Mucosa of gallbladder (tissue), 1 donor: ENCODE data around the gene ILDR2. TPM values are rescaled to one million over a fixed set of nuclear protein-coding genes. Genes with fewer than 3 reads are reported as not detected.

ENCODE experiments used
- DNase-seq: peaks from one replicate; pipeline ENCODE4 v3.0.0-alpha.2; 2020; ENCODE audit warnings: low spot score
- total RNA-seq: library from RNA; stranded (reverse); gene quantifications from one replicate; pipeline ENCODE4 v1.2.1, GENCODE V29; 2021
- donor health status: DM: no; HTN: no; CAD: no.

Gene ILDR2
- total RNA-seq, 1 donor from 2014 or later: 2.0 TPM

DNA sequence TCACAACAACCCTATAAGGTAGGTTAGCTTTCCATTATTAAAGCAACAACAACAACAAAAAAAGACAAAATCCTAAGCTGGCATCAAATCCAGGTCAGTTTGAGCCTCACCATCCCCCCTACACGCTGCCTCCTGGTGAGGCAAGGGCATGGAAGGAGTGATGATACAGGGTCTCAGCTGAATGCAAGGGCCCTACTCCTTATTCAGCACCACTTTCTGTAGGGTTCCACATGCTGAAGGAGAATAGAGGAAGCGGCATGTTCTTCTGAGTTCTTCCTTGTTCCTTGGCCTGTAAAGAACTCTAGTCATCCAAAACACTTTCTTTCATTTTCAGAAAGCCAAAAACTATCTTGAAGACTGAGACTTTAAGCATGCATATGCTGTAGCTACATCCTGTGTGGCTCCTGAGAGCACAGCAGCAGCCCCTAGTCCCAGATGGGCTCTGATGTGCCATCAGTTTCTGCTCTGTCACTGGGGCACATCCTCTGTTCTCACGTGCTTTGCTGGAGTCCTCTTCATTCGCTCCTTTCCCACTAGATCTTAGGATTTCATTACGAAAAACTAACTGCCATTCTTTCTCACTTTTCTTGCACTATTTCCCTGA is 6.2 kb downstream of the ILDR2 start:
- no peak for DNase-seq

DNA sequence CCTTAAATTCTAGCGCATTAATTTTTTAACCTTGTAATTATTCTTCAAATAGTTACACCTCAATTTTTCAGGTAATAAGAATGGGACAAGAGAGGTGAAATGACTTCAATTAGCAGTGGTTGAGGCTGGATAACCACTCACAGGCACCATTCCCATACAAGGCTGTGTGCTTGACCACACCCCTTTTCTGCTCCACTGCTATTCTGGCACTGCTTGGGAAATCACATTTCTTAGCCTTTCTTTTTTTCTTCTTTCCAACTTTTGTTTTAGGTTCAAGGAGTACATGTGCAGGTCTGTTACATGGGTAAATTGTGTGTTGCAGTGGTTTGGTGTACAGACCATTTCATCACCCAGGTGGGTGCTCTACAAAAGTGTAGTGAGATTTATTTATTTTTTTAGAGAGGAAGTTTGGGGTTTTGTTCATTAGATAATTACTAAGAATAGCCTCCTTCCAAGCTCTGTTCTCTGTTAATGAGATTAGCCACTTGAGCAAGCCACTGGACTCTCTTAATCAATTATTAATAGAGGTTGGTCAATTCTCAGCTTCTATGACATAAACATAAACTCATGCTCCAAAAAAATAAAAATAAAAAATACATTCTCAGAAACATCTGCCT is 14.4 kb downstream of the ILDR2 start:
- no peak for DNase-seq

DNA sequence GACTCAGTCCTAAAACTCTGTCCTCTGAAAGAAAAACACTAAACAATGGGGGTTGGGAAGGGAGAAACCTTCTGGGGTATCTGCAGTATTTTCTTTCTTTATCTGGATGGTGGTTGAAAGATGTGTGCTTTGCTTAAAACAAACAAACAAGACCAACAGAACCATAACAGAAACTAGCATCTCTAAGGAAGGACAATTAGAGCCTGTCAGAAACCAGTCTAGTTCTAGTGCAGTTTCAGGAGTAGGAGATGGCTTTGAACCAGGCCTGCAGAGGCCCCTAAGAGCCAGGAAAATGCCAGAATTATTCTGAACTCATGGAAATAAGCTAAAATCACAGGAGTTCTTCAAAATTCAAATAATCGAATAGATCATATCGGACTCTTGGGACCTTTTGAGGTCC is 18.5 kb downstream of the ILDR2 start:
- DNase-seq: no peak

DNA sequence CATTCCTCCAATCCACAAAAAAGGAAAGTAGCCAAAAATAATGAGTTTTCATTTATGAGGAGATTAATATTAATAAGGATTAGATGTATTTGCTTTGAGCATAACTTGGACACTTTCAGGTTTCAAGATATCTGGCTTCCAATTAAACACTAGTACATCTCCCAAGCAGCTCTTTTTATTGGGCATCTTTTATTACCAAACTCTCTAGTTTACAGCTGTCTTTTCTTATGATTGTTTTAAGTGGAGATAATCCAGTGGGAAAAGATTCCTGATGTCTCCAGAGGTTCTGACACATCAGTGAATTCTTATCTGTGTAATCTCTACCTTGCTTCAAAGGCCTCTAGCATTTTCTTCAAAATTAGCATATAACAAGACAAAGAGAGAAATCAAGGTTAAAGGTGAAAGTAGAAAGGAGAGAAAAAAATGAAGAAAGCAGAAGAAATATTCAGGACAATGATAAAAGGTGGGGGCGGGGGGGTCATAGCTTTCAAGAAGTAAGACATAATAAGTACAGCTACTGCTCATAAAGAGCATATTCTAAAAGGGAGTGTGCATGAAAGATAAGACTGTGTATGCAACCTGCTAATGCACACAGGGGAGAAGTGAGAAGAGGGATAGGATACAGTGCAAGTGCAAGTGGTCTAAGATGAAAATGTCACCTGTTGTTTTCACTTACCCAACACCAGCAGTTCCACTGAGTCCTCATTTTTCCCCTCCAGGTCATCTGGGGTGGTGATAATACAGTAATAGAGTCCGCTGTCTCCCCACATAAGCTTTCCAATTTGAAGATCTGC is 19.1 kb downstream of the ILDR2 start:
- no peak for DNase-seq

GRCh38 chr1:166953491-166953890 is 21.8 kb downstream of the ILDR2 start:
- DNase-seq: no peak

DNA sequence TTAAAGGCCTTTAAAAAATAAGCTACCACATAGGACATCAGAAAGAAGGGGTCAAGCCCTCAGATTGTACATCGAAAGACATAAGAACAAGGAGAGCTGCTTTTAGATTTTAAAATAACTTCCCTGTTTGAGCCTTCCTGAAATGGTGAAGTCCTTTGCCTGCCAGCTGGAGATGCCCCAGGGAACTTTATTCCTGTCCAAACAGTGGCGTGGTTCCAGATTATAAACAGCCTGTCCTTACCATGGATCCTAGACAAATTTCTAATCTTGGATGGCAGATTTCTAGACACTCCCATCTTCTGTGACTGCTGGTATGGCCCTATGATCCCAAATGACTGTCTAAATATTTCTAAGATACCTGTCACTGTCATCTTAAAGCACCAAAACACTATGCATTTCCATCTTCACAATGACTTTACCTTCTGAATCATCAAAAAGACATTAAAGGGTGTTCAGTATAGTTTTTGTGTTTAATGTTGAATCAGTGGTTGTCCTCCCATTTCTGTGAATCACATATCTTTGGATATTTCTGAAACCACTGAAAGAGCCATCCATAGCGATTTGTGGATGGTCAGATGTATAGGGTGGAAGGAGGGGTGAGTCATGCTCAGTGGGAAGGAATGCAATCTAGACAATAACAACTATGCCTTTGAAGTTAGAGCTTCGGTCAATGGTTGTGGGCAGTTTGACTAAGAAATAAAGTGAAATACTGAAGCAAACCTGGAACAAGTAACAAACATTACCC is 23.2 kb downstream of the ILDR2 start:
- DNase-seq: no peak

- no peak for DNase-seq
These were observed 24.3 kb downstream of the ILDR2 start for GRCh38 chr1:166951050-166951449.

DNA sequence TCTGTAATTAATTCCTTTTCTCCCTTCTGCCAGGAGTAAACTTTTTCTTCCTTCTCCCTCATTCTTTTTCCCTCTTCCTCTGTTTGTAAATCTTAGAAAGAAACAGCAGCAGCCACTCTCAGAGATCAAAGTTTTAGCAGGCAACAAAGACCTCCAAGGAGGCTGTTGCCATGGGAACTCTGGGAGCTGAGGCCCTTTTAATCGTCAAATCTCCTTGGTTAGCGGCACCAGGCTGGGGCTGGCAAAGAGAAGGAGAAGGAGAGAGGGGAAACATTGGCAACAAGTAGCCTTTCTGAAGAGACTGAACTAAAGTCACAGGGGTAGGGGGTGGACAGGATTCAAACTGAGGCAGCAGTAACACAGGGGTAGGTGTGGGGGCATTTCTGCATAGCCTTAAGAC is 25.2 kb downstream of the ILDR2 start:
- DNase-seq: no peak

DNA sequence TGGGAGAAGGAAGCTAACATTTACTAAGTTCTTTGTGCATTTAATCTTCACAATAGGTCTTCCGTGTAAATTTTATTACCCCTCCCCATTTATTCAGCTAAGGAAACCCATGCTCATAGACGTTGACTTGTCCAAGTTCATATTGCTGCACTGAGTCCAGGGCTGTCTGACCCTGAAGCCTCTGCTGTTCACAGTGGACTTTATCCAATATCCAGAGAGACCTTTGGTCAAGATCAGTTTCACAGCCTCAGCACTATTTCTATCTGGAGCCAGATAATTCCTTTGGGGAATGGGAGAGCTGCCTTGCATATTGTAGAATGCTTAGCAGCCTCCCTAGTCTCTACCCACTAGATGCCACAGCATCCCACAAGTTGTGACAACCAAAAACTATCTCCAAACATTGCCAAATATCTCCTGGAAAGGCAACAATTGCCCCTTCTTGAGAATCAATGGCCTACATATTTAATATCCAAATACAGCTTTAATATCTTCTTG is 26.4 kb downstream of the ILDR2 start:
- DNase-seq: no peak

DNA sequence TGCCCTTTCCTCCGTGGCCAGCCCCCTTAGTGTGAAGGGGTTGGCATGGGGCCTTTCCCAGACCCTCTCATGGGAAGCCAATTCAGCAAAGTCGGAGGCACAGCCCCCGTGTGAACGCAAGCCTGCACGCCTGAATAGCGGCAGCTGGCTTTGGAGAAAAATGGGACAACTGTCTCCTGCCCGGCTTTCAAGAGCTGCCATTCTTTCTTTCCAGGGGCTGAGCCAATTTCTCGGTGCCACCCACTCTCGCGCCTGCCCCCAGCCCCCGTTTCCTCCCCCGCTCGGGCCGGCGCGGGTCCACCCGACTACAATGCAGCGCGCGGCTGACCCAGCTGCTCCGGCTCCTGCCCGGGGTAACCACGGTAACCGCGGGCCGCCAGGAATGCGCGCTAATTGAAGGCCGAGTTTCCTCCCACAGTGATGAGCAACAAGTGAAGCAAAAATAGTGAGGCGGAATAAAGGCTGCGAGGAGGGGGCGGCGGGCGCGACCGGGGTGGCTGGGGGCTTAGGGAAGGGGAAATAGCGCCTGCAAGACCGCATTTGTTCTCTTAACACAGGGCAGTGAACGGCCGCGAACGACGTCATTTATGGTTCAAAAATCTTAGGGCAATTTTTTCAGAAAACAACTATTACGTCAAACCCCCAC is 27.8 kb downstream of the ILDR2 start:
- DNase-seq: no peak

- DNase-seq: no peak
These were observed 31.0 kb downstream of the ILDR2 start for GRCh38 chr1:166944186-166944967.

GRCh38 chr1:166939741-166940375 is 35.5 kb downstream of the ILDR2 start:
- no peak for DNase-seq

DNA sequence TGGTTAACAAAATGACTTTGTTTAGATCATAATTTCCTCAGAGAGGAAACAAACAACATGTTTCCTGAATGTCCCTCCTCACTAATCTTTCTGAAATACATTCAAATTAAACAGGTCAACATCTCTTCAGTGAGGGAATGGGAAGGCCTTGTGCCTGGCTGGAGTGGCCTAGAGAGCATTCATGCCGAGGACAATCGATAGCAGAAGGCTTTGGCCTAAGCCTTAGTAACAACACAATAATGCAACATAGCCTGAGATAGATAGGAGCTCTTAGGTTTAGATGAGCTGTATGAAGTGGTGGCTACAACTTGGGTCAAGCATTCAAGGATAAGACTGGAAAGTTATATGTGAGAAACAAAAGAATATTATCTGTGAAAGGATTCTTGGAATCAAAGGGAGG is 37.4 kb downstream of the ILDR2 start:
- no peak for DNase-seq

DNA sequence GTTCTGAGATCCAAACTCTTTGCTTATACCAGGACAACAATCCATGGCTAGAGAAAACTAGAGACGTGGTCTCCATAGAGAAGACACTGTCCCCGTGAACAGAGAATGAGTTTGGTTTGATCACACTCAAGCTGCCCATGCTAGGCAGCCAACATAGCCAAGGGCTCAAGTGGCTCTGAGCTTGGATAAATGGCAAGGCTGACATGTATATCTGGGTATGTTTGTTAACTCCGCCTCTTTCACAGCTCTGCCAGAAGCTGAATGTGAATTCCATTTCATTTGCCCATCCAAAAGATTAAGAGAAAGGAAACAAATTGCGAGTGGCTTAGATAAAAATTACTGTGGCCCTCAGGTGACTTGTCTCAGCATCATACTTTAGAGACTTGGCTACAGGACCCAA is 38.0 kb downstream of the ILDR2 start:
- DNase-seq: no peak

GRCh38 chr1:166933633-166934032 is 41.7 kb downstream of the ILDR2 start:
- no peak for DNase-seq

GRCh38 chr1:166933140-166933539 is 42.2 kb downstream of the ILDR2 start:
- no peak for DNase-seq

- DNase-seq: no peak
These were observed 45.4 kb downstream of the ILDR2 start for GRCh38 chr1:166929911-166930310.

DNA sequence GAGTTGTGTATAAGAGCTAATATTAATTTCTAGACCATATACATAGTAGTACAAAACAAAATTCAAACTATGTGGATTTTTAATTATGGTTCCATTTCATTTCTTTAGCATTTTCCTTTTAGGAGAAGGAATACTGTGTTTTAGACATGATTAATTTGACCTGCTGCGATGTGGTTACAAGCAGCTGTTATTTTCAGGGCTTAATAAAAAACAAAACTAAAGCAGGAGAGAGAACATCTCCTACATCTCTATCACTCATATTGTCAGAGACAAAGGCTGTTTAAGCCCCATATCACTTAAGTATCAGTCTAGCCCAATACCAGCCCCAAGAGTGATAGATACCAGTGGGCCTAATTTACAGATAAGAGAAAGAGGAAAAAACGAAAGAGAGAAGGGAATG is 47.6 kb downstream of the ILDR2 start:
- no peak for DNase-seq

DNA sequence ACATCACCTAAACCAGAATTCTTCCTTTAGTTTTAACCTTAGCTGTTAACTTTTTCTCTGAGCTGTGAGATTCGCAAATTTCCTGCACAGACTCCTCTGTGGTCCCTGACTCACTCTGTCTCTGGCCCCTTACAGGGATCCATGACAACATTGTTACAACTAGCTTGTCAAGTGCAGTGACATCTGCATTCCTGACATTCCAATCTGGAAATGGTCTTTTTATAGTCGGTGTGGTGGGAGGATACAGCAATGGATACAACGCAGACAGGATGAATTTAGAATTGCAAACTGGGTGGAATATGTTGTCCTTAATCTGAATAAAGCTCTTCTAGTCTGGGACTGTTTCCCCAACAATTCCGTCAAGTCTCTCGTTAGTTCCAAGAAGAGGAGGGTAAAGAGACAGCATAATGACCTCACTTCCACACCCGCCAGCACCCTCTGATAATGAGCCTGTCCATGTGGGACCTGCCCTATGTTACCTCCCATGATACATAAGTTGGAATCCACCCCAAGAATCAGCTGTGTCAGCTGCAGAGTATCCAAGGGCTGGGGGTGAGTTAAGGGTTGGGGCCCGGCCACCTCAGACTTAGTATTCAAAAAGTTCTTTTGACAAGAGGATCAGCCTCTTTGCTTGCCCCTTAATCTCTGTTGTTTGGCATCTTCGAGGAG is 49.4 kb downstream of the ILDR2 start:
- DNase-seq: no peak
